Glomerular endothelial cell (primary cell): ENCODE data around the gene HFE. TPM values are rescaled to one million over a fixed set of nuclear protein-coding genes. Genes with fewer than 3 reads are reported as not detected.

ENCODE experiments used
- DNase-seq: peaks from one replicate; pipeline ENCODE4 v3.0.0-alpha.2; 2011; ENCODE audit warnings: low read depth, low spot score; ENCODE audit errors: extremely low read depth
- total RNA-seq: library from RNA; depleted of rRNA; stranded (reverse); fragments of >200 nt; gene quantifications from 2 replicates; pipeline ENCODE4 v1.2.3, GENCODE V29; 2015

The HFE gene
- total RNA-seq, 1 donor from 2014 or later, result 3.4 TPM

- DNase-seq, result no peak
Measured at GRCh38 chr6:26130581-26131249, 43.5 kb downstream of the HFE start.

- no peak for DNase-seq
Measured at GRCh38 chr6:26131618-26132017, 44.4 kb downstream of the HFE start.

- no peak for DNase-seq
Measured at GRCh38 chr6:26133730-26134129, 46.5 kb downstream of the HFE start.

- DNase-seq, result no peak
Measured at GRCh38 chr6:26136321-26136720, 49.1 kb downstream of the HFE start.

- DNase-seq, result no peak
Measured at GRCh38 chr6:26140254-26140966, 53.2 kb downstream of the HFE start.

GRCh38 chr6:26140967-26141294 is 53.7 kb downstream of the HFE start:
- no peak for DNase-seq

GRCh38 chr6:26141378-26141904 is 54.2 kb downstream of the HFE start:
- DNase-seq, result no peak

GRCh38 chr6:26142026-26142425 is 54.8 kb downstream of the HFE start:
- DNase-seq, result no peak

Other genes with a start within 250 kb of the HFE start
- gene SLC17A3, start 213.2 kb upstream of the HFE start, total RNA-seq, result not detected in 2 replicates
- gene SLC17A2, start 156.7 kb upstream of the HFE start, total RNA-seq, result not detected in 2 replicates
- gene TRIM38, start 124.6 kb upstream of the HFE start, total RNA-seq, result 10.1 and 12.3 TPM in 2 replicates